Measurements from ENCODE around the gene SARS2. TPM values are rescaled to one million over a fixed set of nuclear protein-coding genes. Genes with fewer than 3 reads are reported as not detected.
"Not testable (repeated sequence)": the region's sequence is repeated elsewhere in the genome, so short reads cannot be mapped to it uniquely, and the experiment has no call there.

The SARS2 gene
- total RNA-seq, 1 donor from 2014 or later = 45.8 TPM

GRCh38 chr19:38974624-38975213 lies 44.2 kb upstream of the SARS2 start:
- Histone ChIP-seq H3K27ac (no peak overlapping the region), H3K27me3 (no peaks in the 10 kb centered on the region), H3K4me1 (peaks cover 7% of the 10 kb centered on the region), H3K4me3 (peak overlapping the region; percentile 71), H3K4me2 (peak overlapping the region; percentile 88), H3K9me3 (ENCODE audit: low read depth) (no peaks in the 10 kb centered on the region), H3F3A (ENCODE audit: low read depth) (peaks cover 26% of the 10 kb centered on the region), H3K36me3 (no peaks in the 10 kb centered on the region), H3K79me2 (ENCODE audit: low read depth) (peaks cover 15% of the 10 kb centered on the region), H3K9ac (no peak overlapping the region), H2AFZ (replicated peaks) (peak overlapping the region; percentile 75), H4K20me1 (ENCODE audit: low read depth) (peaks cover 6% of the 10 kb centered on the region)
- no peak for DNase-seq (ENCODE audit: low spot score)
- Mint-ChIP-seq H3K4me3 (peak overlapping the region; percentile 93), H3K27ac (peak overlapping the region; percentile 21), H3K9me3 (no peaks in the 10 kb centered on the region), H3K27me3 (ENCODE audit: insufficient read depth, low read depth) (peaks cover 13% of the 10 kb centered on the region), H3K4me1 (peaks cover 23% of the 10 kb centered on the region), H3K36me3 (peaks cover 4% of the 10 kb centered on the region)
- TF ChIP-seq EZH2 (IDR thresholded peaks at IDR 0.05) (no peak), CTCF (IDR thresholded peaks at IDR 0.05) (no peak), EZH2phosphoT487 (IDR thresholded peaks at IDR 0.05) (no peak)

GRCh38 chr19:38971672-38972071 lies 41.1 kb upstream of the SARS2 start:
- H3K9me3 ChIP-seq (ENCODE audit: low read depth) = no peaks in the 10 kb centered on the region
- peaks cover 8% of the 10 kb centered on the region for H3K27me3 Mint-ChIP-seq (ENCODE audit: insufficient read depth, low read depth)
- no peak overlapping the region for H3K27ac Mint-ChIP-seq
- H3K36me3 ChIP-seq = no peaks in the 10 kb centered on the region
- H3K4me3 Mint-ChIP-seq = no peak overlapping the region
- peaks cover 18% of the 10 kb centered on the region for H3K4me1 Mint-ChIP-seq
- H3K36me3 Mint-ChIP-seq = peaks cover 4% of the 10 kb centered on the region
- H3K79me2 ChIP-seq (ENCODE audit: low read depth) = peaks cover 15% of the 10 kb centered on the region
- peaks cover 6% of the 10 kb centered on the region for H4K20me1 ChIP-seq (ENCODE audit: low read depth)
- no peak overlapping the region for H3K4me3 ChIP-seq
- no peak overlapping the region for H3K9ac ChIP-seq
- no peak for DNase-seq (ENCODE audit: low spot score)
- H3K27ac ChIP-seq = no peak overlapping the region
- H3F3A ChIP-seq (ENCODE audit: low read depth) = peaks cover 18% of the 10 kb centered on the region
- no peak overlapping the region for H2AFZ ChIP-seq (replicated peaks)
- no peak overlapping the region for H3K4me2 ChIP-seq
- TF ChIP-seq EZH2 (IDR thresholded peaks at IDR 0.05) (no peak), CTCF (IDR thresholded peaks at IDR 0.05) (no peak), EZH2phosphoT487 (IDR thresholded peaks at IDR 0.05) (no peak)
- H3K27me3 ChIP-seq = no peaks in the 10 kb centered on the region
- peaks cover 7% of the 10 kb centered on the region for H3K4me1 ChIP-seq
- no peaks in the 10 kb centered on the region for H3K9me3 Mint-ChIP-seq

GRCh38 chr19:38970664-38971532 lies 40.3 kb upstream of the SARS2 start:
- peaks cover 6% of the 10 kb centered on the region for H4K20me1 ChIP-seq (ENCODE audit: low read depth)
- H3K27ac ChIP-seq = no peak overlapping the region
- H3K4me3 ChIP-seq = no peak overlapping the region
- Mint-ChIP-seq H3K36me3 (peaks cover 8% of the 10 kb centered on the region), H3K27ac (no peak overlapping the region), H3K9me3 (no peaks in the 10 kb centered on the region), H3K4me3 (no peak overlapping the region), H3K27me3 (ENCODE audit: insufficient read depth, low read depth) (peaks cover under 1% of the 10 kb centered on the region), H3K4me1 (peaks cover 10% of the 10 kb centered on the region)
- H3K9ac ChIP-seq = no peak overlapping the region
- no peak overlapping the region for H2AFZ ChIP-seq (replicated peaks)
- H3K27me3 ChIP-seq = no peaks in the 10 kb centered on the region
- H3F3A ChIP-seq (ENCODE audit: low read depth) = peaks cover 10% of the 10 kb centered on the region
- peaks cover 1% of the 10 kb centered on the region for H3K4me1 ChIP-seq
- no peaks in the 10 kb centered on the region for H3K9me3 ChIP-seq (ENCODE audit: low read depth)
- H3K4me2 ChIP-seq = no peak overlapping the region
- peaks cover 15% of the 10 kb centered on the region for H3K79me2 ChIP-seq (ENCODE audit: low read depth)
- TF ChIP-seq EZH2 (IDR thresholded peaks at IDR 0.05) = no peak
- no peak for TF ChIP-seq CTCF (IDR thresholded peaks at IDR 0.05)
- TF ChIP-seq EZH2phosphoT487 (IDR thresholded peaks at IDR 0.05) = no peak
- DNase-seq (ENCODE audit: low spot score) = no peak
- no peaks in the 10 kb centered on the region for H3K36me3 ChIP-seq

- not testable (repeated sequence) for H3K27ac ChIP-seq; H3K27me3 ChIP-seq; H3K9me3 ChIP-seq (ENCODE audit: low read depth); H3K27me3 Mint-ChIP-seq (ENCODE audit: insufficient read depth, low read depth); H3K79me2 ChIP-seq (ENCODE audit: low read depth); H4K20me1 ChIP-seq (ENCODE audit: low read depth); H3K4me2 ChIP-seq; H3K4me3 ChIP-seq; H3K4me1 Mint-ChIP-seq; H3K4me1 ChIP-seq; H2AFZ ChIP-seq (replicated peaks); H3K36me3 ChIP-seq; DNase-seq (ENCODE audit: low spot score); H3K4me3 Mint-ChIP-seq; H3K9ac ChIP-seq; H3K27ac Mint-ChIP-seq; H3F3A ChIP-seq (ENCODE audit: low read depth); H3K36me3 Mint-ChIP-seq; H3K9me3 Mint-ChIP-seq
These were observed 35.6 kb upstream of the SARS2 start for GRCh38 chr19:38966149-38966548.
